Activated CD4-positive, CD25-positive, alpha-beta regulatory T cell treated with anti-CD3 and anti-CD28 coated beads, Interleukin-2, amount 50 U/mL, for 24 hours (primary cell): Measurements from ENCODE around the gene GBP1.

Experiments used
- ATAC-seq, 2 donors: fragments of 150-1000 bp; cut with Tn5 transposase; one replicate each; pipeline ENCODE4 v1.10.0; 2021; ENCODE audit warnings: mild to moderate bottlenecking in 1 of 2, moderate library complexity in 1 of 2

The GBP1 gene

DNA sequence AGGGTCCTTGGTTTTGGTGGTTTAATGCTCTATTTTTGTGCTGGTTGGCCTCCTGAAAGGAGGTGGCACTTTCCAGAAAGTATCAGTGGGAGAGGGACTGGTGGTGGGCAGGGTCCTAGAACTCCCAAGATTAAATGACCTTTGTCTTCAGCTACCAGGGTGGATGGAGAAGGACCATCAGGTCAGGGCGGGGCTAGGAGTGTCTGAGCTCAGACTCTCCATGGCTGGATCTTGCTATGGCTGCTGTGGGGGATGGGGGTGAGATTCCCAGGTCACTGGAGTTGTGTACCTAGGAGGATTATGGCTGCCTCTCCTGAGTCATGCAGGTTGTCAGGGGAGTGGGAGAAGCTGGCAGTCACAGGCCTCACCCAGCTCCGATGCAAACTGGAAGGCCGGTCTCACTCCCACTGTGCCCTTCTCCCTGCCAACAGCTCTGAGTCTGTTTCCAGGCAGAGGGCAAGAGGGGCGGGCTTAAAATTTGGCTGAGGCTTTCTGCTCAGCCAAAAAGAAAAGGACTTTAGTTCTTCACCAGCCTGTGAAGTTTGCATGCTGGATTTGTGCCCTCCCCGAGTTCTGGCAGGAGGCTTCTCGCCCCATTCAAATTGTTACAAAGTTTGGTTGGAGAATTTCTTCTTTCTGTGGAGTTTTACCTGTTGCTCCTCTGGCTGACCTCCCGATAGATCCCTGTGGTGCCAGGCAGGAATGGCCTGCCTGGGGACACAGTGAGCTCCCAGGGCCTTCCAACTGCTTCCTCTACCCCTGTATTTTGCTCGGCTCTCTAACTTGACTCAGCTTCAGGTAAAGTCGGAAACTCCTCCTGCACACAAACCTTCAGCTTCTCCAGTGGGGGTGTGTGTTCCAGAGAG lies 59.5 kb downstream of the GBP1 start:
- no peak for ATAC-seq
